Mammary epithelial cell (primary cell): ENCODE measurements around the gene ARL5C.

Source experiments
- CTCF ChIP-seq, 2 donors: IDR thresholded peaks in 1 of 2; conservative IDR thresholded peaks in 1 of 2; 2 replicates each; pipeline ENCODE4 v1.5.1; 2011 to 2012; ENCODE audit warnings: inconsistent platforms in 2 of 2, low read length in 2 of 2, mild to moderate bottlenecking in 2 of 2, control low read depth in 1 of 2, low read depth in 1 of 2; ENCODE audit not compliant: insufficient read depth in 1 of 2; ENCODE audit errors: extremely low read depth in 1 of 2
- EZH2 ChIP-seq: IDR thresholded peaks from 2 replicates; pipeline ENCODE4 v1.6.1; 2012; ENCODE audit warnings: low read length, inconsistent platforms, borderline replicate concordance

- no peak for TF ChIP-seq CTCF (conservative IDR thresholded peaks at IDR 0.05 in 1 of 2, IDR thresholded peaks at IDR 0.05 in 1 of 2; ENCODE audit: extremely low read depth in 1 of 2, insufficient read depth in 1 of 2, low read depth in 1 of 2, low read length in 2 of 2)
- no peak for TF ChIP-seq EZH2
Observed at GRCh38 chr17:39186481-39187002, 20.6 kb upstream of the ARL5C start.
